Loucy (cell line): ENCODE results near the gene MAML3.

Source experiments
- H2AFZ ChIP-seq: fragments of 200-600 bp; sonication (generic); 2 replicates; pipeline ENCODE4 v1.6.0; 2016; ENCODE audit warnings: antibody characterized with exemption, mild to moderate bottlenecking, low read length, moderate library complexity
- H3F3A ChIP-seq: fragments of 200-600 bp; 2 replicates; pipeline ENCODE4 v1.6.0; 2016; ENCODE audit warnings: antibody characterized with exemption, low read depth, mild to moderate bottlenecking
- H3K27me3 ChIP-seq: fragments of 200-600 bp; sonication (generic); 2 replicates; pipeline ENCODE4 v1.6.1; 2014; ENCODE audit warnings: low read length, mild to moderate bottlenecking; ENCODE audit not compliant: insufficient read depth, poor library complexity, severe bottlenecking
- H3K36me3 ChIP-seq: fragments of 200-600 bp; sonication (generic); 2 replicates; pipeline ENCODE4 v1.6.1; 2016; ENCODE audit warnings: low read length; ENCODE audit not compliant: insufficient read depth
- H3K4me1 ChIP-seq: fragments of 200-600 bp; sonication (generic); 2 replicates; pipeline ENCODE4 v1.5.1; 2014; ENCODE audit warnings: low read length, mild to moderate bottlenecking; ENCODE audit not compliant: insufficient read depth, poor library complexity, severe bottlenecking
- H3K4me2 ChIP-seq: fragments of 200-600 bp; sonication (generic); 2 replicates; pipeline ENCODE4 v1.6.0; 2014; ENCODE audit warnings: antibody characterized with exemption, low read length, low read depth, mild to moderate bottlenecking; ENCODE audit not compliant: poor library complexity, severe bottlenecking
- H3K4me3 ChIP-seq: fragments of 200-600 bp; sonication (generic); 2 replicates; pipeline ENCODE4 v1.5.1; 2014; ENCODE audit warnings: low read length, mild to moderate bottlenecking, mixed read lengths; ENCODE audit not compliant: poor library complexity, severe bottlenecking
- H3K79me2 ChIP-seq: fragments of 200-600 bp; sonication (generic); 2 replicates; pipeline ENCODE4 v1.6.1; 2014; ENCODE audit warnings: low read length; ENCODE audit not compliant: insufficient read depth
- H3K9ac ChIP-seq: fragments of 200-600 bp; sonication (generic); 2 replicates; pipeline ENCODE4 v1.6.0; 2014; ENCODE audit warnings: mild to moderate bottlenecking, low read depth, low read length, moderate library complexity; ENCODE audit not compliant: poor library complexity, severe bottlenecking
- H3K9me2 ChIP-seq: fragments of 200-600 bp; sonication (generic); replicated peaks from 2 replicates; pipeline ENCODE4 v1.6.1; 2016; ENCODE audit warnings: low read depth, low read length, mixed read lengths
- H3K9me3 ChIP-seq: fragments of 200-600 bp; sonication (generic); 2 replicates; pipeline ENCODE4 v1.6.1; 2014; ENCODE audit warnings: mild to moderate bottlenecking, antibody characterized with exemption, low read length, low read depth; ENCODE audit not compliant: insufficient read depth
- H4K20me1 ChIP-seq: fragments of 200-600 bp; sonication (generic); 2 replicates; pipeline ENCODE4 v1.6.0; 2014; ENCODE audit warnings: antibody characterized with exemption, low read length, mild to moderate bottlenecking; ENCODE audit not compliant: insufficient read depth, poor library complexity, severe bottlenecking
- CTCF ChIP-seq: fragments of 200-600 bp; sonication (generic); conservative IDR thresholded peaks from 2 replicates; pipeline ENCODE4 v1.5.1; 2014; ENCODE audit warnings: mild to moderate bottlenecking, antibody characterized with exemption, low read length
- EZH2phosphoT487 ChIP-seq: fragments of 200-600 bp; IDR thresholded peaks from 2 replicates; pipeline ENCODE4 v1.6.1; 2018; ENCODE audit warnings: antibody characterized with exemption, mild to moderate bottlenecking, moderate library complexity, borderline replicate concordance

The MAML3 gene

GRCh38 chr4:139721789-139722188 lies 432.2 kb downstream of the MAML3 start:
- Histone ChIP-seq H3K4me3 (no peak overlapping the region), H3K27me3 (no peaks in the 10 kb centered on the region), H2AFZ (no peak overlapping the region), H4K20me1 (no peaks in the 10 kb centered on the region), H3K4me1 (no peaks in the 10 kb centered on the region), H3K79me2 (no peaks in the 10 kb centered on the region), H3K9ac (no peak overlapping the region), H3K36me3 (peaks cover 64% of the 10 kb centered on the region; the same call in 1 of the 2 replicates), H3F3A (no peaks in the 10 kb centered on the region), H3K9me3 (no peaks in the 10 kb centered on the region), H3K4me2 (no peak overlapping the region), H3K9me2 (no peaks in the 10 kb centered on the region)
- TF ChIP-seq EZH2phosphoT487: no peak
- TF ChIP-seq CTCF: no peak

- Histone ChIP-seq H3K4me2 (no peak overlapping the region), H4K20me1 (no peaks in the 10 kb centered on the region), H3K27me3 (no peaks in the 10 kb centered on the region), H3K79me2 (no peaks in the 10 kb centered on the region), H3K36me3 (peaks cover 57% of the 10 kb centered on the region; the same call in 1 of the 2 replicates), H3K9me2 (no peaks in the 10 kb centered on the region), H3K9ac (no peak overlapping the region), H3F3A (no peaks in the 10 kb centered on the region), H3K9me3 (no peaks in the 10 kb centered on the region), H3K4me3 (no peak overlapping the region), H2AFZ (no peak overlapping the region), H3K4me1 (no peaks in the 10 kb centered on the region)
- TF ChIP-seq CTCF: no peak
- no peak for TF ChIP-seq EZH2phosphoT487
These were observed 433.2 kb downstream of the MAML3 start for GRCh38 chr4:139720806-139721205.

GRCh38 chr4:139719381-139720101 lies 434.4 kb downstream of the MAML3 start:
- H3K27me3 ChIP-seq: no peaks in the 10 kb centered on the region
- no peaks in the 10 kb centered on the region for H3K9me3 ChIP-seq
- H3K9me2 ChIP-seq: no peaks in the 10 kb centered on the region
- no peak for TF ChIP-seq EZH2phosphoT487
- no peak for TF ChIP-seq CTCF
- peaks cover 44% of the 10 kb centered on the region; the same call in 1 of the 2 replicates for H3K36me3 ChIP-seq
- no peak overlapping the region for H3K9ac ChIP-seq
- H4K20me1 ChIP-seq: no peaks in the 10 kb centered on the region
- no peaks in the 10 kb centered on the region for H3K79me2 ChIP-seq
- no peak overlapping the region for H3K4me2 ChIP-seq
- no peaks in the 10 kb centered on the region for H3F3A ChIP-seq
- H3K4me3 ChIP-seq: no peak overlapping the region
- no peaks in the 10 kb centered on the region for H3K4me1 ChIP-seq
- H2AFZ ChIP-seq: no peak overlapping the region
